Neural progenitor cell (in vitro differentiated cells): ENCODE measurements around the gene ITPK1.

ENCODE experiments used
- EZH2 ChIP-seq: fragments of 200-600 bp; sonication (generic); IDR thresholded peaks from 2 replicates; pipeline ENCODE4 v1.6.1; 2017; ENCODE audit warnings: antibody characterized with exemption, mild to moderate bottlenecking, moderate library complexity
- EZH2phosphoT487 ChIP-seq: fragments of 200-600 bp; sonication (generic); IDR thresholded peaks from 2 replicates; pipeline ENCODE4 v1.6.1; 2017; ENCODE audit warnings: antibody characterized with exemption
- TF ChIP-seq, protein P1 (sequence below): fragments of 200-600 bp; sonication (generic); IDR thresholded peaks from 2 replicates; pipeline ENCODE4 v1.5.1; 2017; ENCODE audit warnings: antibody characterized with exemption, mild to moderate bottlenecking

DNA sequence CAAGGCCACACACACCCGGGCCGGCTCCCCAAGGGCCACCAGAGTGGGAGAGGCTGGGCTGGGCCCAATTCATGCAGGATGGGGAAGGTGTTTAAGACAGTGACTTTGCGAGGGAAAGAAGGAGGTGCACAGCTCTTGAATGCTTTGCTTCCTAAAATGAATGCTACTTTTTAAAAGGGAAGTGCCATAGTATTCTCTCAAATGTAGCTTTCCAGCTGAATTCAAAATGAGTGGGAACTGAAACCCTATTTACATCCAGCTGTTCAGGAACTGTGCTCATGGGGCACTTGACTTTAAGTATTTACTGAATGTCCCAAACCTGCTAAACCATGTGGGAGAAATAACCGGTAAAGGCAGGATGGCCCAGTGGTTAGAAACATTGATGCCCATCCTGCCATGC, 7.6 kb downstream of the ITPK1 start:
- no peak for TF ChIP-seq EZH2
- TF ChIP-seq, protein P1, sequence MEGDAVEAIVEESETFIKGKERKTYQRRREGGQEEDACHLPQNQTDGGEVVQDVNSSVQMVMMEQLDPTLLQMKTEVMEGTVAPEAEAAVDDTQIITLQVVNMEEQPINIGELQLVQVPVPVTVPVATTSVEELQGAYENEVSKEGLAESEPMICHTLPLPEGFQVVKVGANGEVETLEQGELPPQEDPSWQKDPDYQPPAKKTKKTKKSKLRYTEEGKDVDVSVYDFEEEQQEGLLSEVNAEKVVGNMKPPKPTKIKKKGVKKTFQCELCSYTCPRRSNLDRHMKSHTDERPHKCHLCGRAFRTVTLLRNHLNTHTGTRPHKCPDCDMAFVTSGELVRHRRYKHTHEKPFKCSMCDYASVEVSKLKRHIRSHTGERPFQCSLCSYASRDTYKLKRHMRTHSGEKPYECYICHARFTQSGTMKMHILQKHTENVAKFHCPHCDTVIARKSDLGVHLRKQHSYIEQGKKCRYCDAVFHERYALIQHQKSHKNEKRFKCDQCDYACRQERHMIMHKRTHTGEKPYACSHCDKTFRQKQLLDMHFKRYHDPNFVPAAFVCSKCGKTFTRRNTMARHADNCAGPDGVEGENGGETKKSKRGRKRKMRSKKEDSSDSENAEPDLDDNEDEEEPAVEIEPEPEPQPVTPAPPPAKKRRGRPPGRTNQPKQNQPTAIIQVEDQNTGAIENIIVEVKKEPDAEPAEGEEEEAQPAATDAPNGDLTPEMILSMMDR = no peak
- TF ChIP-seq EZH2phosphoT487 = no peak
